Body of pancreas (tissue), 4 donors: ENCODE results near the gene DTNB.

ENCODE experiments used
- CTCF ChIP-seq, 7 experiments: fragments of 450-650 bp in 4 of 7; fragments of 200-600 bp in 3 of 7; sonication (generic) in 3 of 7; IDR thresholded peaks; one replicate each; pipeline ENCODE4 v1.5.1; 2016 to 2019; ENCODE audit warnings: antibody characterized with exemption in 7 of 7
- POLR2A ChIP-seq, 3 donors: fragments of 450-650 bp; IDR thresholded peaks; one replicate each; pipeline ENCODE4 v1.6.1; 2016; ENCODE audit warnings: antibody characterized with exemption in 3 of 3, mild to moderate bottlenecking in 2 of 3

GRCh38 chr2:25505622-25506021 lies 167.8 kb downstream of the DTNB start:
- TF ChIP-seq CTCF (IDR thresholded peaks at IDR 0.05) (no peak), POLR2A (IDR thresholded peaks at IDR 0.05) (no peak)
